GM19025 (cell line): ENCODE data around the gene CDS2.
A peak's percentile ranks its signal among the peaks of the same experiment; 100 is the strongest.

Experiments used
- ATAC-seq: cut with Tn5 transposase; IDR thresholded peaks from one replicate; pipeline ENCODE4 v1.9.1; 2021; ENCODE audit warnings: mild to moderate bottlenecking, low read depth, moderate library complexity; ENCODE audit not compliant: unreplicated experiment

CDS2 gene

GRCh38 chr20:5177071-5177470, 50.3 kb downstream of the CDS2 start:
- ATAC-seq, result no peak

GRCh38 chr20:5178046-5178445, 51.2 kb downstream of the CDS2 start:
- ATAC-seq, result no peak

- no peak for ATAC-seq
These were observed 53.6 kb downstream of the CDS2 start for GRCh38 chr20:5180421-5180820.

GRCh38 chr20:5180933-5181332, 54.1 kb downstream of the CDS2 start:
- ATAC-seq, result no peak

GRCh38 chr20:5181492-5181891, 54.7 kb downstream of the CDS2 start:
- ATAC-seq, result no peak

- ATAC-seq, result no peak
These were observed 55.1 kb downstream of the CDS2 start for GRCh38 chr20:5181958-5182357.

GRCh38 chr20:5182615-5183254, 55.9 kb downstream of the CDS2 start:
- no peak for ATAC-seq

GRCh38 chr20:5183731-5184474, 57.1 kb downstream of the CDS2 start:
- no peak for ATAC-seq

- ATAC-seq, result no peak
These were observed 57.9 kb downstream of the CDS2 start for GRCh38 chr20:5184684-5185083.

GRCh38 chr20:5187122-5187521, 60.3 kb downstream of the CDS2 start:
- ATAC-seq, result no peak

- no peak for ATAC-seq
These were observed 61.9 kb downstream of the CDS2 start for GRCh38 chr20:5188736-5189135.

GRCh38 chr20:5189917-5190316, 63.1 kb downstream of the CDS2 start:
- ATAC-seq, result no peak

- ATAC-seq, result no peak
These were observed 63.6 kb downstream of the CDS2 start for GRCh38 chr20:5190444-5190843.

- ATAC-seq, result no peak
These were observed 65.2 kb downstream of the CDS2 start for GRCh38 chr20:5191829-5192569.

GRCh38 chr20:5192570-5193431, 66.0 kb downstream of the CDS2 start:
- ATAC-seq, result peak; percentile 50

GRCh38 chr20:5195655-5196054, 68.8 kb downstream of the CDS2 start:
- ATAC-seq, result no peak

- no peak for ATAC-seq
These were observed 69.3 kb downstream of the CDS2 start for GRCh38 chr20:5196149-5196548.

- ATAC-seq, result no peak
These were observed 70.5 kb downstream of the CDS2 start for GRCh38 chr20:5197270-5197827.

- no peak for ATAC-seq
These were observed 71.2 kb downstream of the CDS2 start for GRCh38 chr20:5197847-5198650.

GRCh38 chr20:5198651-5198924, 71.8 kb downstream of the CDS2 start:
- ATAC-seq, result no peak
